Stimulated activated CD8-positive, alpha-beta memory T cell treated with anti-CD3 and anti-CD28 coated beads, Interleukin-4, amount 100 ng/mL, for 48 hours (primary cell): ENCODE data around the gene IFT122.

Experiments
- DNase-seq: peaks from one replicate; pipeline ENCODE4 v3.0.0-alpha.2; 2020

The IFT122 gene

DNA sequence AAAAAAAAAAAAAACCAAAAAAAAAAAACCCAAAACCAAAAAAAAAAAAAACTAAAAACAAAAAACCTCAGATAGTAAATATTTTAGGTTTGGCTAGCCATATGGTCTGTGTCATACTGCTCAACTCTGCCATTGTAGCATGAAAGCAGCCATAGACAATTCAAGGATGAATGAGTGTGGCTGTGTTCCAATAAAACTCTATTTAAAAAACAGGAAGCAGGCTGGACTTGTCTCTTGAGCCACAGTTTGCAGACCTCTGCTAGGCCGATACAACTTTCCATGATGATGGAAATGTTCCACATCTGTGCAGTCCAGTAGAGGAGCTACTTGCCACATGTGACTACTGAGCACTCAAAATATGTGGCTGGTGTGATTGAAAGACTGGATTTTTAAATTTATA lies 22.7 kb upstream of the IFT122 start:
- DNase-seq, result no peak

DNA sequence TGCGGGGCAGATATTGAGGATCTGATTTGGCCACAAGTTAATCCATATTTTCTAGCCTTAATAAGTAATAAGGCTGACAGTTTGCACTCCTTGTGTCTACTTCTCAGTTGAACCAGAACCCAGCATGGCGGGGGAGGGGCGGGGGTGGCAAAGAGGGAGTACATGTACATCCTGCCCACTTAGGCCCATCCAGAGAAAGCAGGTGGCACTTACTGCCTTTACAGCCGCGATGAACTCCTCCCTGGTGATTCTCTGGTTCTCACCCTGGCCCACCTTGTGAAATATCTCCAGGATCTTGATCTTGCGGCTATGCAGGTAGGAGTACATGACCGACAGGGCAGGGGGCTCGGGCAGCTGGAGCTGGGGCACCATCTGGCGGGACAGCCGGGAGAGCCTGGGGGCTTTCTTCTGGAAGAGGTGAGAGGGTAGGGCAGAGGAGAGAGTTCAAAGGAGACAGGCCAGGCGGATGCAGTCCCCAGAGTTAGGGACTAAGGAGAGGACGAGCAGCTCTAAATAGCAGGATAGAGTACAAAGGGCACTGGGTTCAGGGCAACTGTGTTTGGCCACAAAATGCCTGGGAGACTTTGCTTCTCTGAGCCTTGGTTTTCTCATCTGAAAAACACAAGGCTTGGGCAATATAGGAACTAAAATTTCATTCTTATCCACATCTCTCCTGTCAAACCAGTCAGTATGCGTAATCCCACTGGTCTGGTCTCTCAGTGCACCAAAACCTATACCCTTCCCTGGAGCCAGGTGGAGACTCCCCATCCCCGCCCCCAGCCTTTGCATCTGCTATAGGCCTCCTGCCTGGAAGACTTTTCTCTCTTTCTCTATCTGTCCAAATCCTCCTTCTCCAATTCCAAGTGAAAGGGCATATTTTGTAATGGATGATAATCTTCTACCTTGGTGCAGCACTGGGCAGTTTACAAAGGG lies 21.7 kb upstream of the IFT122 start:
- no peak for DNase-seq

DNA sequence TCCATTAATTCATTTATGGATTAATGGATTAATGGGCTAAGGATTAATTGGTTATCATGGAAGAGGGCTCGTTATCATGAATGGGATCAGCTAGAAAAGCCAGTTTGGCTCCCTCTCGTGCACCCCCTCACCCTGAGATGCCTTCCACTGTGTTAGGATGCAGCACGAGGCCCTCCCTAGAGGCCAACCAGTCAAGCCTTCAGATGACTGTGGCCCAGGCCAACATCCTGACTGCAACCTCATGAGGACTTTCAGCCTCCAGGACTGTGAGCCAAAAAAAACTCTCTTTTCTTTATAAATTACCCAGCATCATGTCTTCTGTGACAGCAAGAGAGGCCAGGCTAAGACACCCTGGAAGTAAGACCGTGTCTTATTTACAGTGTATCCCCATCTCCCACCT lies 20.5 kb upstream of the IFT122 start:
- no peak for DNase-seq

GRCh38 chr3:129421236-129421883 lies 18.7 kb upstream of the IFT122 start:
- no peak for DNase-seq

- no peak for DNase-seq
Measured at GRCh38 chr3:129421988-129422745, 17.9 kb upstream of the IFT122 start.

DNA sequence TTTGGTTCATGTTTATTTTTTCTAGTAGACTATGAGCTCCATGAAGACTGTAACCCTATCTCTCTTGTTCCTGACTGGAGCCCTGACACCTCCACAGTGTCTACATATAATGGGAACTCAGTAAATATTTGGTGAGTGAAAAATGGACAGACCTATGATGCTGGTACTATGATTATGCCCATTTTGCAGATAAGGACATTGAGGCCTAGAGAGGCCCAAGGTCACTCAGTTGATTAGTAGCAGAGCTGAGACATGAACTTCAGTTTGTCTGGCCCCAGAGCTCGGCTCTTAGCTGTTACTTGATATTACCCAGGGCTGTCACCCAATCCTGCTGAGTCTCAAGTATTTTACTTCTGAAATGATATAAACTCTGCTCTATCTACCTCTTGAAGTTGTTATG lies 17.1 kb upstream of the IFT122 start:
- no peak for DNase-seq

DNA sequence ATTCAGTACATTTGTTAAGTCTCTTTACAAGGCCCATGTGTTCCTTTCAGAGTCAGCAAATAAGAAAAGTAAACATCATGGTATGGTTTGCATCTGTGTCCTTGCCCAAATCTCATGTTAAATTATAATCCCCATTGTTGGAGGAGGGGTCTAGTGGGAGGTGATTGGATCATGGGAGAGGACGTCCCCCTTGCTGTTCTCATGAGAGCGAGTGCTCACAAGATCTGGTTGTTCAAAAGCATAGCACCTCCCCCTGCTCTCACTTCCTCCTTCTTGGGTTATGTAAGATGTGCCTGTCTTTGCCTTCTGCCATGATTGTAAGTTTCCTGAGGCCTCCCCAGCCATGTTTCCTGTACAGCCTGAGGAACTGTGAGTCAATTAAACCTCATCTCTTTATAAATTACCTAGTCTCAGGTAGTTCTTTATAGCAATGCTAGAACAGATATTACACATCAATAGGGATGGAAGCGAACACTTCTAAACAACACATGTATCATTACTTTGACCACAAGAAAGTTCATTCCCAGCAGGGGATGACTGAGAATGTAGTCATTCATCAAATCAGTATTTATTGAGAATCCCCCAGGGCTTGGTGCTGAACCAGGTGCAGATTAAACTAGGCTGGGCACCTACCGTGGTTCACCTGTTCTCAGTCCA lies 15.7 kb upstream of the IFT122 start:
- DNase-seq, result no peak

DNA sequence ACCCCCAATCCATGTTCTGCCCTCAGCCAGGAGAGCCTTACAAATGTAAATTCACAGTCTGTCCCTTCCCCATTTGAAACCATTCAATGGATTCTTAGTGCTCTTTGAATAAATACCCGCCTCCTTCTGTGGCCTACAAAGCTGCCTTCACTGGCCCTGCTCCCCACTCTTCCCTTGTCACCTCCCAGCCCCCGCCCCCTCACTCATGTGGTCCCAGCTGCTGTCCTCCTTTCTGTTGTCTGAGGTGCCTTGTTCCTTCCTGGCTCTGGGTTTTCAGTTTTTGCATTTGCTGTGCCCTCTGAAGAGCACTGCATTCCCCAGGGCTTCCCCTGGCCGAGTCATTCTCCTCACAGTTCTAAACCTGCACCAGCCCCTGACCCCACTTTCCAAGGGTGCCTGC lies 14.8 kb upstream of the IFT122 start:
- DNase-seq, result no peak

GRCh38 chr3:129425619-129426018 lies 14.4 kb upstream of the IFT122 start:
- DNase-seq, result no peak

DNA sequence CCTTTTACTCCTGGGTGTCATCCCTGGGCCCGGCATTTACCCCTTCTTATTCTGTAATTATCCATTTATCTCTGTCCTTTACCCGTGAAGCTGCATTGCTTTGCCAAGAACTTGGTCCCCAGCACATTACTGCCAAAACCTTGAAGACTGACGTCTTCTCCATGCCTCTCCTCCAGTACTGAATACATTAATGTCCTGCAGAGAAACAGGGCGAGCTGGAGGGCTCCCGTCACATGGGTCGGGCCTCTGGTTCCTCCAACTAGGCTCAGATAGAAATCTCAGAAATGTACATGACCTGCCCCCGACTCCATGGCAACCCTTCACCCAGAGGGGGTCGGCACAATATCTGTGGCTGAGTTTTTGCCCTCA lies 12.0 kb upstream of the IFT122 start:
- DNase-seq, result no peak

- peak; percentile 93 for DNase-seq
Measured at GRCh38 chr3:129428376-129429079, 11.5 kb upstream of the IFT122 start, which contains the start of gene EFCAB12. Gene EFCAB12, minus strand, starts transcription at chr3:129428636. Its CDS starts 148 bp downstream, at chr3:129428488.

DNA sequence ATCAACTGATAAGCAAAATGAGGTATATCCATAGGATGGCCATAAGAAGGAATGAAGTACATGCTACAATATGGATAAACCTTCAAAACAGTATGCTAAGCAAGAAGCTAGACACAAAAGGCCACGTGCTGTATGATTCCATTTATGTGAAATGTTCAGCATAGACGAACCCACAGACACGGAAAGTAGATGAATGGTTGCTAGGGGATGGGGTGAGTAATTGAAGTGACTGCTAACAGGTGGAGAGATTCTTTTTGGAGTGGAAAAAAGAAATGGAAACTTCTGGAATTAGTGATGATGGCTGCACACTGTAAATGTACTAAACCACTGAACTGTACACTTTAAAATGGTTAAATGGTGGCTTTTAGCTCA lies 11.0 kb upstream of the IFT122 start:
- DNase-seq, result no peak

- no peak for DNase-seq
Measured at GRCh38 chr3:129429602-129430001, 10.4 kb upstream of the IFT122 start.

GRCh38 chr3:129432036-129432435 lies 8.0 kb upstream of the IFT122 start:
- no peak for DNase-seq

DNA sequence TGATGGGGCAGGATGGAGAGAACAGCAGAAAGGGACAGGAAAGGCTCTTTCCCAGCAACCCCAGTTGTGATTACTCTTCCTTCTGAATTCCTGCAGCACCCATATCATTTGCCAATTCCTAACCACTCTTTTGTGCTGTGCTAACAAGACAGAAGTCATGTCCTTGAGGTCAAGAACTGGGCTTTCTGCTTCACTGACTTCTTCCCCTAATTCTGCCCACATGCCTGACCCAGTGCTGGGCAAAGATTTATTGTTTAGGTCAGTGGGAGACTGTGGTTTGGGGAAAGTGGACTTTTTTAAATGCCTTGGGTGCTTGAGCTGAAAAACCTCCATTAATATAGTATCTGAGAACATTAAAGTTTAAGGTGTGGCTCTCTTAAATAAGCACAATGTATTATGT lies 7.4 kb upstream of the IFT122 start:
- DNase-seq, result no peak

- DNase-seq, result no peak
Measured at GRCh38 chr3:129433565-129433964, 6.5 kb upstream of the IFT122 start.

- no peak for DNase-seq
Measured at GRCh38 chr3:129434140-129434539, 5.9 kb upstream of the IFT122 start.

GRCh38 chr3:129435367-129435766 lies 4.7 kb upstream of the IFT122 start:
- DNase-seq, result no peak

DNA sequence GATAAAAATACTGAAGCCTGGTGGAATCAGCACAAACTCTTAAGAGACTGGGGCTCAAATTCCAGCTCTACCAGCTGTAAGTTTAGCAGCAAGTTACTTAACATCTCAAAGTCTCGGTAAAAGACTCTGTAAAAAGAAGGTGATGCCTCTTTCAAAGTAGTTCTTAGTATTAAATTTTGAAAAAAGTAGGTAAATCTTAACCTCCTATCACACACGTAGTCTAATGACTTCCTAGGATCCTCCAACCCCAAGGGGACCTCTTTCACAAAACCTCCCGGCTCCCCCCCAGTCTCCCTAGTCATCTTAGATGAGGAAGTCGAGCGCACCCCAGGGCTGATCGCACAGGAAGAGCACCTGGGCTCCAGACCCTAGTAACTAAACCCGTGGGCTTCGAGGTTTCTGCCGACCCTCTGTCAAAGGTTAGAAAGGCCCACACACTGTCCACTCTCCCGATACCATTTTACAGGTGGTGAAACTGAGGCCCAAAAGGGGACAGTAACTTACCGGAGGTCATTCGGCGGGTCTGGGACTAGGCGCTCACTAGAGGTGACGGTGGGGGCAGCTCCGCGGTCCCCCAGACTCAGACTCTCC lies 703 bp upstream of the IFT122 start:
- peak; percentile 69 for DNase-seq

DNA sequence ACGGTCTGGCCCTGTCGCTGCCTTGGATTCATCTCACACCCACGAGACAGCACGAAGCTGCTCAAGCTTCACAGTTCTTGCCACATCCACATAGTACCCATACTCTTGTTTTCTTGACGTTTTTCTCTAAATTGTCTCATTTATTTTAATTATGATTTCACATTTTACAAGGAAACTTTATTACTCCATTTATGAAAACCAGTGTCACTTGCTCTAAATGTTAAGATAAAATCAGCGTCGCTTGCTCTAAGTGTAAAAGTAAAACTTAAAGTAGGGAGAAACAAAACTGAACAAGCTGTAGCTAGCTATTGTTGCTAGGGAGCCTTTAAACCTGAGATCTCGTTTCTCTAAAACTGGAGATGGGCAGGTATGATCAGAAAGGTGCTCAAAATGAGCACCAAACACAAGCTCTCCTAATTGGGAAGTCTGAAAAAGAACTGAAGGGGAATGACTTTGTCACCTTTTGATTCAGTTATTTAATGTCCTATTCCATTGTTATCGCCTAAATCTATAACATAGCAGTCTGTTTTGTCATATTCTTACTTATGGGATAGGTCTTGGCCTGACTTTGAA lies 680 bp downstream of the IFT122 start:
- DNase-seq, result no peak

- DNase-seq, result no peak
Measured at GRCh38 chr3:129441215-129441614, 1.2 kb downstream of the IFT122 start.

- no peak for DNase-seq
Measured at GRCh38 chr3:129441782-129442181, 1.8 kb downstream of the IFT122 start.
